ENCODE results near the gene SH3PXD2A.
A peak's percentile ranks its signal among the peaks of the same experiment; 100 is the strongest.
"Not testable (repeated sequence)": the region's sequence is repeated elsewhere in the genome, so short reads cannot be mapped to it uniquely, and the experiment has no call there.

Gene SH3PXD2A

GRCh38 chr10:103765981-103766380 lies 89.4 kb downstream of the SH3PXD2A start:
- Mint-ChIP-seq H3K4me3 (no peak overlapping the region), H3K4me1 (peaks cover 41 to 64% of the 10 kb centered on the region in 2 donors), H3K27ac (no peak overlapping the region), H3K9me3 (peaks cover 0 to 4% of the 10 kb centered on the region in 2 donors), H3K36me3 (no peaks in the 10 kb centered on the region), H3K27me3 (peaks cover 0 to 5% of the 10 kb centered on the region in 2 donors)
- ATAC-seq (replicated peaks): peak in 1 of 2 donors; percentile 28
- no peak for DNase-seq

- ATAC-seq (replicated peaks) (no peak), DNase-seq (no peak)
- peaks cover 0 to 5% of the 10 kb centered on the region in 2 donors for H3K27me3 Mint-ChIP-seq
- H3K36me3 Mint-ChIP-seq: no peaks in the 10 kb centered on the region
- H3K4me1 Mint-ChIP-seq: peaks cover 34 to 56% of the 10 kb centered on the region in 2 donors
- H3K4me3 Mint-ChIP-seq: no peak overlapping the region
- no peak overlapping the region for H3K27ac Mint-ChIP-seq
- H3K9me3 Mint-ChIP-seq: peaks cover 0 to 4% of the 10 kb centered on the region in 2 donors
Measured at GRCh38 chr10:103765168-103765567, 90.2 kb downstream of the SH3PXD2A start.

- no peak overlapping the region for H3K27ac Mint-ChIP-seq
- peak overlapping the region in 1 of 2 donors; percentile 23 for H3K4me3 Mint-ChIP-seq
- H3K27me3 Mint-ChIP-seq: peaks cover 0 to 5% of the 10 kb centered on the region in 2 donors
- peaks cover 0 to 4% of the 10 kb centered on the region in 2 donors for H3K9me3 Mint-ChIP-seq
- ATAC-seq (replicated peaks): no peak
- no peak for DNase-seq
- H3K36me3 Mint-ChIP-seq: no peaks in the 10 kb centered on the region
- H3K4me1 Mint-ChIP-seq: peaks cover 35 to 53% of the 10 kb centered on the region in 2 donors
Measured at GRCh38 chr10:103764296-103765088, 90.9 kb downstream of the SH3PXD2A start.

- H3K27ac Mint-ChIP-seq: no peak overlapping the region
- DNase-seq (peak; percentile 37), ATAC-seq (replicated peaks) (peak; percentile 68 to 73)
- H3K4me1 Mint-ChIP-seq: peaks cover 38 to 53% of the 10 kb centered on the region in 2 donors
- peaks cover 5 to 12% of the 10 kb centered on the region in 2 donors for H3K27me3 Mint-ChIP-seq
- peaks cover 0 to 4% of the 10 kb centered on the region in 2 donors for H3K9me3 Mint-ChIP-seq
- no peaks in the 10 kb centered on the region for H3K36me3 Mint-ChIP-seq
- peak overlapping the region in 1 of 2 donors; percentile 23 for H3K4me3 Mint-ChIP-seq
Measured at GRCh38 chr10:103763374-103764202, 91.8 kb downstream of the SH3PXD2A start.

- Mint-ChIP-seq H3K27ac (no peak overlapping the region), H3K4me1 (peaks cover 37 to 53% of the 10 kb centered on the region in 2 donors), H3K27me3 (peaks cover 10 to 18% of the 10 kb centered on the region in 2 donors), H3K36me3 (no peaks in the 10 kb centered on the region), H3K4me3 (no peak overlapping the region), H3K9me3 (peaks cover 0 to 4% of the 10 kb centered on the region in 2 donors)
- ATAC-seq (replicated peaks) (no peak), DNase-seq (no peak)
Measured at GRCh38 chr10:103762916-103763315, 92.5 kb downstream of the SH3PXD2A start.

GRCh38 chr10:103762162-103762561 lies 93.2 kb downstream of the SH3PXD2A start:
- no peak for DNase-seq

GRCh38 chr10:103761075-103761920 lies 94.1 kb downstream of the SH3PXD2A start:
- Mint-ChIP-seq H3K27me3 (peaks cover 25 to 35% of the 10 kb centered on the region in 2 donors), H3K36me3 (peaks cover 0 to 1% of the 10 kb centered on the region in 2 donors), H3K4me3 (no peak overlapping the region), H3K9me3 (peaks cover 0 to 4% of the 10 kb centered on the region in 2 donors), H3K4me1 (peaks cover 42 to 56% of the 10 kb centered on the region in 2 donors), H3K27ac (no peak overlapping the region)
- no peak for DNase-seq
- no peak for ATAC-seq (replicated peaks)

More at GRCh38 chr10:103762162-103762561, 93.2 kb downstream of the SH3PXD2A start:
- no peak for ATAC-seq (replicated peaks)
- no peak overlapping the region for H3K4me3 Mint-ChIP-seq
- H3K4me1 Mint-ChIP-seq: peaks cover 39 to 57% of the 10 kb centered on the region in 2 donors
- H3K36me3 Mint-ChIP-seq: no peaks in the 10 kb centered on the region
- peaks cover 17 to 26% of the 10 kb centered on the region in 2 donors for H3K27me3 Mint-ChIP-seq
- no peak overlapping the region for H3K27ac Mint-ChIP-seq
- peaks cover 0 to 4% of the 10 kb centered on the region in 2 donors for H3K9me3 Mint-ChIP-seq

GRCh38 chr10:103760233-103760632 lies 95.1 kb downstream of the SH3PXD2A start:
- not testable (repeated sequence) for H3K36me3 Mint-ChIP-seq

GRCh38 chr10:103759100-103759781 lies 96.1 kb downstream of the SH3PXD2A start:
- peak overlapping the region; percentile 51 for H3K27ac Mint-ChIP-seq
- peak; percentile 28 for DNase-seq
- H3K9me3 Mint-ChIP-seq: peaks cover 0 to 4% of the 10 kb centered on the region in 2 donors
- H3K4me1 Mint-ChIP-seq: peaks cover 29 to 43% of the 10 kb centered on the region in 2 donors
- H3K27me3 Mint-ChIP-seq: peaks cover 26 to 35% of the 10 kb centered on the region in 2 donors
- peak; percentile 84 to 86 for ATAC-seq (replicated peaks)
- peaks cover 0 to 1% of the 10 kb centered on the region in 2 donors for H3K36me3 Mint-ChIP-seq
- H3K4me3 Mint-ChIP-seq: peak overlapping the region in 1 of 2 donors; percentile 33

More at GRCh38 chr10:103760233-103760632, 95.1 kb downstream of the SH3PXD2A start:
- not testable (repeated sequence) for H3K9me3 Mint-ChIP-seq; H3K4me3 Mint-ChIP-seq; DNase-seq; H3K27ac Mint-ChIP-seq; ATAC-seq (replicated peaks)
- Mint-ChIP-seq H3K4me1 (peaks cover 33 to 46% of the 10 kb centered on the region in 2 donors), H3K27me3 (peaks cover 26 to 35% of the 10 kb centered on the region in 2 donors)

- H3K27ac Mint-ChIP-seq: peak overlapping the region; percentile 70
- H3K4me3 Mint-ChIP-seq: no peak overlapping the region
- no peak for DNase-seq
- H3K9me3 Mint-ChIP-seq: no peaks in the 10 kb centered on the region
- H3K4me1 Mint-ChIP-seq: peaks cover 22 to 33% of the 10 kb centered on the region in 2 donors
- ATAC-seq (replicated peaks): no peak
- H3K27me3 Mint-ChIP-seq: peaks cover 26 to 35% of the 10 kb centered on the region in 2 donors
- peaks cover 0 to 1% of the 10 kb centered on the region in 2 donors for H3K36me3 Mint-ChIP-seq
Measured at GRCh38 chr10:103758294-103758681, 97.1 kb downstream of the SH3PXD2A start.

- ATAC-seq (replicated peaks) (peak; percentile 25 to 37), DNase-seq (no peak)
- Mint-ChIP-seq H3K36me3 (peaks cover 0 to 1% of the 10 kb centered on the region in 2 donors), H3K27me3 (peaks cover 26 to 35% of the 10 kb centered on the region in 2 donors), H3K27ac (peak overlapping the region; percentile 70), H3K4me3 (no peak overlapping the region), H3K9me3 (no peaks in the 10 kb centered on the region), H3K4me1 (peaks cover 22 to 28% of the 10 kb centered on the region in 2 donors)
Measured at GRCh38 chr10:103757531-103758293, 97.7 kb downstream of the SH3PXD2A start.

GRCh38 chr10:103756277-103756869 lies 99.0 kb downstream of the SH3PXD2A start:
- DNase-seq: no peak
- Mint-ChIP-seq H3K36me3 (peaks cover 0 to 3% of the 10 kb centered on the region in 2 donors), H3K4me1 (peaks cover 22 to 26% of the 10 kb centered on the region in 2 donors), H3K27me3 (peaks cover 26 to 36% of the 10 kb centered on the region in 2 donors), H3K9me3 (peaks cover 0 to 4% of the 10 kb centered on the region in 2 donors), H3K4me3 (no peak overlapping the region), H3K27ac (no peak overlapping the region)
- ATAC-seq (replicated peaks): no peak

Data from stimulated activated naive B cell treated with anti-CD40 and anti-IgM and Interleukin-4, amounts not matched to agents 10 μg/mL and 1 μg/mL and 100 μg/mL, for 72 hours (primary cell).